T-helper 1 cell (primary cell): ENCODE results near the gene EFTUD2.
A peak's percentile ranks its signal among the peaks of the same experiment; 100 is the strongest.

Experiments
- DNase-seq, 5 donors: peaks; one replicate each; pipeline ENCODE4 v3.0.0-alpha.2; 2012 to 2020

The EFTUD2 gene

GRCh38 chr17:44910231-44911106 lies 11.2 kb upstream of the EFTUD2 start:
- no peak for DNase-seq

- DNase-seq: no peak
These were observed 10.5 kb upstream of the EFTUD2 start for GRCh38 chr17:44909681-44910144.

GRCh38 chr17:44908761-44909326 lies 9.6 kb upstream of the EFTUD2 start:
- no peak for DNase-seq

- no peak for DNase-seq
These were observed 8.7 kb upstream of the EFTUD2 start for GRCh38 chr17:44907729-44908470.

GRCh38 chr17:44906763-44907728 lies 7.8 kb upstream of the EFTUD2 start:
- DNase-seq: no peak

GRCh38 chr17:44906010-44906646 lies 6.9 kb upstream of the EFTUD2 start:
- DNase-seq: no peak

GRCh38 chr17:44905006-44906000 lies 6.1 kb upstream of the EFTUD2 start:
- DNase-seq: no peak

GRCh38 chr17:44904001-44904984 lies 5.0 kb upstream of the EFTUD2 start:
- DNase-seq: no peak

- no peak for DNase-seq
These were observed 3.9 kb upstream of the EFTUD2 start for GRCh38 chr17:44903012-44903685.

- DNase-seq: no peak
These were observed 3.0 kb upstream of the EFTUD2 start for GRCh38 chr17:44902135-44902760.

GRCh38 chr17:44901411-44901921 lies 2.2 kb upstream of the EFTUD2 start:
- no peak for DNase-seq

GRCh38 chr17:44900894-44901293 lies 1.6 kb upstream of the EFTUD2 start:
- DNase-seq: no peak

- no peak for DNase-seq
These were observed 524 bp downstream of the EFTUD2 start for GRCh38 chr17:44898768-44899073.

- no peak for DNase-seq
These were observed 4.6 kb downstream of the EFTUD2 start for GRCh38 chr17:44894642-44895041.

GRCh38 chr17:44892250-44892649 lies 7.0 kb downstream of the EFTUD2 start:
- no peak for DNase-seq

- DNase-seq: no peak
These were observed 10.2 kb downstream of the EFTUD2 start for GRCh38 chr17:44889003-44889402.

- DNase-seq: peak in 1 of 5 donors; percentile 9
These were observed 11.0 kb downstream of the EFTUD2 start for GRCh38 chr17:44887971-44888954.
